T-helper 1 cell treated with Interleukin-12 subunit alpha and Interleukin-12 subunit beta and Interleukin-4 antibody, amounts not matched to agents 30 ng/mL and 1 ng/mL, for 36 hours (primary cell): ENCODE measurements around the gene GFRA1. TPM values are rescaled to one million over a fixed set of nuclear protein-coding genes. Genes with fewer than 3 reads are reported as not detected.

Source experiments
- intact Hi-C: fragments of 100-400 bp; cut with micrococcal nuclease; formaldehyde crosslinking; loops from one replicate; pipeline ENCODE4 v1.15.1; 2024
- total RNA-seq: library from RNA; stranded (reverse); gene quantifications from 2 replicates; pipeline ENCODE4 v1.2.3, GENCODE V29; 2022

GFRA1 gene
- total RNA-seq, 1 donor from 2014 or later, result not detected

DNA sequence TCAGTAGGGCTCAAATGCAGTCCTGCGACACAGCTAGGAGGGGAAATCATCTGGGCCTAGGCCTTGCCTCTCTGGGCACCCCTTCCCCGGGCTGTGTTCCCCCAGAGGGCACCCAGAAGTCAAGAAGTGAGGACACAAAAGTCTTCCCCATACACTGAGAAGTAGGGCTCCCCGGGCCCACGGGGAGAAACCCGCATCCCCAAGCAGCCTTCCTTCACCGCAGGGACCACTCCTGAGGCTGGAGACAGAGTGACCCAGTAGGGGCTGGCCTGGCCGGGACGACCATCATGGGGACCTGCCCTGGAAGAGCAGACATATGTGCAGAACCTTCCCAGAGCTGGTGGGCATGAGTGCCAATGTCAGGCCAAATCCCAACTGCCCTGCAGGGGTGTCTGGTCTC, 163.5 kb downstream of the GFRA1 start:
- intact Hi-C loops, result no loop called here

DNA sequence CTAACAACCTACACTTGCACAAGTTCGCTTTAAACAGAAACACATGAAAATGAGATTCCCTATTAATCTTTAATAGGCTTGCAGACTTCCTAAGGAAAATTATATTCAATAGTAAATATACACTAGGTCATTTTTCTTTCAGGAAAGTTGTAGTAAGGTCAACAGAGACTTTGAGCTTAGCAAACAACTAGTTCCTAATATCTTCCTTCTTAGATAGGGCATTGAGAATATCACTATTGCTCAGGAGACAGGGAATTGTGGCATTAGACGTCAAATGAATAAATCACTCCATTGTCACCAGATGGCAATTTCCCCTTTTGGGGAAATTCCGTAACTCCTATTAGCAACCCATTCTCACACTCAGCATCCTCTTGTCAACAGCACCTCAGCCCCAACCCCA, 164.9 kb downstream of the GFRA1 start:
- intact Hi-C loops, result no loop called here

DNA sequence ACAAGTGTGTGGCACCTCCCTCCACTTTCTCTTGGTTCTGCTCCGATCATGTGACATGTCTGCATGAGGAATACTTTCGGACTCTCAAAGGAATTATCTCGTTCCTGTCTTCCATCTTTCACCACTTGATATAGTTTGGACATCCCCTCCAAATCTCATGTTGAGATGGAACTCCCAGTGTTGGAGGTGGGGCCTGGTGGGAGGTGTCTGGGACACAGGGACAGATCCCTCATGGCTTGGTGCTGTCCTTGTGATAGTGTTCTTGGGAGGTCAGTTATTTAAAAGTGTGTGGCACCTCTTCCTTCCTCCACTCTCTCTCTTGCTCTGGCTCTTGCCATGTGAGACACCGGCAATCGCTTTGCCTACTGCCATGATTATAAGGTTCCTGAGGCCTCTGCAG, 166.4 kb downstream of the GFRA1 start:
- intact Hi-C loops, result no loop called here

DNA sequence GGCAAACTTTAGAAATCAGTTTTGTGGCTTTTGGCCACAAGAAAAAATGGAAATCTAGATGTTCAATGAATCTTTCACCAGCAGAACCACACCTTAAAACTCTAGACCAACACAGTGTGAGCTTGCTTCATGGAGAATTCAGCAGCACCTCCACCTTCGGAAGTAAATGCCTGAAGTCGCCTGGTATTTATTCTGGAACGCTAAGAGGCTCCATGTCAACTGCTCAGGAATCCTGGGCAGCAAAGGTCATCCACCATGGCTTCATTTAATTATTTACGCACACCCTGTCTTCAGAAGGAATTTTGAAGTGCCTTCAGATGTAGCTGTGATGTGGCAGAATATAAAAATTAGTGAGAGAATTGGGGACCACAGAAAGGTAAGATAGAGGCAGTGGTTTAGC, 167.7 kb downstream of the GFRA1 start:
- intact Hi-C loops, result no loop called here

DNA sequence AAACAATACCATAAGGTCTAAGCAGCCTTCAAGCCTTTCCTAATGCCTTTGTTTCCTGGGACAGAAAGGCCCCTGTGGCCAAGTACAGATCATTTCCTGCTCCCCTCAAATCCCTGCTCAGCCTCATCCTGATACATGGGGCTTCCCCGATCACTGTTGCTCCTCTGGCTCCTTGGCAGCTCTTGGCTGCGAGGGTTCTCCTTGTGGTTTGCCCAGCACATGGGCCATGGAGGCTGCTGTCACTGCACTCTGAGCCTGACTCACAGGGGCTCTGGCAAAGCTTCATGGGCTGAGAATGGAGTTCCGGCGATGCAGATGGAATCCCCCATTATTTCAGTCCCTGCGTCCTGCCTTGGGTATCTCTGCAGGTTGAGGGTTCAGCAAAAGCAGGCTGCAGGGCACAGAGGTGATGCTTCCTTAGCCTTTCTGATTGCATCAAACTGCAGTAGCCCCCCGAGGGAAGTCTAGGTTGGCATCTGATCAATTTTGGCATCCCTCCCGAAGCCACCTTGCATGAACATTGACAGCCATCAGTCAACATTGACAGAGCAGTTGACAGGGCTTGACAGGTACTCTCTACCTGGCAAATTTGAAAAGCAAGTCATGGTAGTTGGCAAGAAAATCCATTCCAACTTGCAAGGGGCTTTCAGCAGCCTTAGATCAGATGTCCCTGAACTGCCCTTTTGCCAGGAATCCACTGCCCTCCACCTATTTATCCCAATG, 168.6 kb downstream of the GFRA1 start:
- intact Hi-C loops, result no loop called here

DNA sequence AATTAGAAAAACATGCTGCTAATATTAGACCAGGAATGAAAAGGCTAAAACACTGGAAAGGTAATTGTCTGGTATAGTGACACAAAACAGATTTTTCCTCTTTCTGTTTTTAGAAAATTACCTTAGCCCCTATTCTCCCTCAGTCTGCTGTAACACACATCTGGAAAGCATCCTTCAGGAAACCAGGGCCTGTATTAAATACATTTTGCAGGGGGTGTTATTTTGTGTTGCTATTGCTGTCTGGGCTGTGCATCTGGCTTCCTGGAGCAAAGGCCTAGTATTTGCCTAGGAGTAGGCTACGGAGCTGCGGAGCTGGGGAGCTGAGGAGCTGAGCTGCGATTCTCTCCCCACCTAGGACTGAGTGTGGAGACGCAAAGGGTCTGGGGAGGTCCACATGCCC, 169.3 kb downstream of the GFRA1 start:
- intact Hi-C loops, result no loop called here

GRCh38 chr10:116101616-116102315, 171.2 kb downstream of the GFRA1 start:
- intact Hi-C loops, result no loop called here

- intact Hi-C loops, result no loop called here
Measured at GRCh38 chr10:116100984-116101383, 172.0 kb downstream of the GFRA1 start.

DNA sequence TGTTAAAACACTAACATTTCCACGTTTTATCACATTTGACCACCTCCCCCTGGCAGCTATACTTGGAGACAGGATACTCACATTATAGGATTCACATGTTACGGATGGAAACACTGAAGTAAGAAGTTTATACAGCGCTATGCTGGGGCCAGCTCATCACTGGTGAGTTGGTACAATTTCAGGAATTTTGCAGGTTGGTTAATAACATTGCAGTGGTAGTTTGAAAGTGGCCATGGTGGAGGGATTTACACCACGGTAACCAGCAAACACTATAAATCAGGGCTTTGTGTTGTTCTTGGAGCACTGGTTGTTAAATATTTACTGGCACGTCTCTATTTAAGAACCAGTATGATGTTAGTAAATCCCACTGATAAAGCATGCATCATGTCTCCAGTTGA, 174.0 kb downstream of the GFRA1 start:
- intact Hi-C loops, result no loop called here

DNA sequence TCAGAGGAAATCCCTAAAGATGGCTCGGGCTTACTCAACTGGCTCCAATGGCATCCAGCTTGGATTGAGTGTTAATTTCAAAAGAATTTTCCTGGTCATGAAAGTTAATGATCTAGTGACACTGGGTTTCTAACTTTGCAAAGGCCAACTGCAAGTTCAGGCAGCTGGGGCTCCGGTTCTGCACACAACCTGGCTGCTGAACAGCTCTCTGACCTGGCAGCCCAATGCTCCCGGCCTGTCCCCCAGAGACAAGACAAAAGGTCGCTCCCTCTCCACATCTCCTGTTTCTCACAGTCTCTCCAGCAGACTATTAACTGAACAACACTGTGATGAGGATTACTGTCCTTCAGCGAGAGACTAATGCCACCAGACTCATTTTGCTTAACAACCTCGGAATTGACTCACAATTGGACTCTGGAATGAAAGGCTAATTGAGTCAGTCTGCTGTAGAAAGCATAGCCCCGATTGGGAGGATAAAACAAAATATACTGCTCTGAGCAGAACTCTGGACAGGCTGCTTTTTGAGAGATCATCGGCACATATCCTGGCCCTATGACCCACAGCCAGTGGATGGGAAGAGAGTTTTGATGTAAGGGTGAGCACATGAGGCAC, 174.5 kb downstream of the GFRA1 start:
- intact Hi-C loops, result no loop called here

DNA sequence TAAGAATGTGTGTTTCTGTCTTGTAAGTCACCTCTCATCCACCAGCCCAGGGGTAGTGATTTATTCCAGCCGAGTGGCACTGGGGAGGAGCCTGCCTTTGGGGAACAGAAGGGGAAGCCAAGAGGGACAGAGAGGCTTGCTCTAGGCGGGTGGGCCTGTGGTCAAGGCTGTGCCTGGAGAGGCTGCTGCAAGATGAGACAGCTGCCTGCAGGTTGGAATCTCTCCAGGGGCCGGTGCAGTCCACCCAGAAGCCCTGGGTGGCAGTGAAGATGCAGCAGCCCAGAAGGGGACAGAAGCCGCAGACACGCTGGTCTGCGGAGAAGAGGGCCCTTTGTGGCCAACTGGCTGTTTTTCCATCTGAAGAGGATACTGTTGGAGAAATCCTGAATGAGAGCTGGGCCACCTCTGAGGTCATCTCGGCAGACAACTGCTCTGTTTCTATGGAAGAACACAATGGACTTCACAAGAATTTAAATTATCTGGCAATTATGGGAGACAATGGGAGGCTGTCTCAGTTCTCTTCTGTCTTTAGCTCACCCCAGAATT, 175.7 kb downstream of the GFRA1 start:
- intact Hi-C loops, result no loop called here

GRCh38 chr10:116096526-116096925, 176.5 kb downstream of the GFRA1 start:
- intact Hi-C loops, result no loop called here

DNA sequence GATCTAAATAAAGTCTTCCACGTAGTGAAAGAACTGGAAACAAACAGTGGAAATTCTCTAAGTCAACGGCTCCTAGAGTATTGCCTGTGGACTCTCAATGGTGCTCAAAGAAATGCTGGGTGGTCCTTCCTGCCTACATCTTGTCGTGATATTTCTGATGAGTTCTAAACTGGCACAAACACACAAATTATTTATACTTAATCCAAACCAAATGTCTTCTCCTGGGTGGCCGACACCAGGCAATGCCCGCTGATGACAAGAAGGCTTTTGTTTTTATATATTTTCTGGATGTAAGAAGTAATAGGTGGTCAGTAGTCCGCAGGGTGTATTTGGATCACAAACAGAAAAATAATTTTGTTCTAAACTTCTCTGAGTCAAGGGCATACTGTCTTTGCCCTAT, 178.7 kb downstream of the GFRA1 start:
- intact Hi-C loops, result no loop called here

DNA sequence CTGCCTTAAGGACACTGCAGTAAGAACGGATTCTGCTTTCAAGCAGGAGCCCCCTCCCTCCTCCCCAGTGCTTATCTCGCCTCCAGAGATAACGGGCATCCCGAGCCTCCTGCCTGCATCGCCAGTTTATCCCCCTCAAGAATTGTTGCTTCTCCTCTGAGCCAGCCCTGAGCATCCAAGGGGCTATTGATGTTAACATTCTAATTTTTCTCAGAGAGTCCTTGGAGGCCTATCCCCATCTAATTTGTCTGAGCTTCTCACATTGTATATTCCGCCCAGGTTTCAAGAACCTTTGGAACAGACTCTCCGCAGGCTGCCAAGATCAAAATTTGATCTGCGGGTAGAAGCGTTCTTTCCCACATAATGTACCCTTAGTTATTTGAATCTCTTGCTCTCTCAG, 180.0 kb downstream of the GFRA1 start:
- intact Hi-C loops, result no loop called here

DNA sequence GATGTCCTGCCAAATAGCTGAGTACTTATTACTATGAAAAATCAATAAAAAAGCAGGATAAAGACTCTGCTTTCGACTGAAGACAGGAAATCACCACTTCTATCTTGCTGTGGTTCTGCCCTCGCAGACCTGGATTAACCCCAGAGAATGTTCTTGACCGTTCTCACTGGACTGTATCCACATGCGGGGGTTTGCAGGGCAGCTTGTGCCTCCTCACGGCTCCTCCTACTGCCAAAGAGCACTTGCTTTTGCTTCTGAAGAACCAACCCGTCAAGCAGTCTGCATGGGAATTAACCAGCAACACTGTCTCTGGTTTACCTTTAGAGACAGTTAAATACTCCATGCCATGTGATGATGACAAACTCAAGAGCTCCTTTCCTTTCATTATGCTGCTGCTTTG, 184.0 kb downstream of the GFRA1 start:
- intact Hi-C loops, result no loop called here

DNA sequence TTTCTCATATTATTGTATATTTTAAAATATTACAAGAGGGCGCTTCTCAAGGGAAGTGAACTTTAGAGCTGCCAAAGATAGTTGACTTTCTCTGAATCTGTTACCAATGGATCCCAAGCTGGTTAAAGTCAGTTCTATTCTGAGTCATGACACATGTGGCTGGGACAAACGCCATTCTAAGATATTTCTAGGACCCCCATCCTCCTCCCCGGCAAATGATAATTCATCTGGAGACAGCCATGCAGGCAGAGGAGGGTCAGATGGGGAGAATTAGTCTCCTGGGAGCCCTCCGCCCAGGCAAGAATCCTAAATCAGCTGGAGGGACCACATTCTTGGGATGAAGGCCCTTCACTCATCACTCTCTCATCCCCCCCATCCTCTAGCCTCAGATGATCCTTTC, 187.7 kb downstream of the GFRA1 start:
- intact Hi-C loops, result no loop called here

DNA sequence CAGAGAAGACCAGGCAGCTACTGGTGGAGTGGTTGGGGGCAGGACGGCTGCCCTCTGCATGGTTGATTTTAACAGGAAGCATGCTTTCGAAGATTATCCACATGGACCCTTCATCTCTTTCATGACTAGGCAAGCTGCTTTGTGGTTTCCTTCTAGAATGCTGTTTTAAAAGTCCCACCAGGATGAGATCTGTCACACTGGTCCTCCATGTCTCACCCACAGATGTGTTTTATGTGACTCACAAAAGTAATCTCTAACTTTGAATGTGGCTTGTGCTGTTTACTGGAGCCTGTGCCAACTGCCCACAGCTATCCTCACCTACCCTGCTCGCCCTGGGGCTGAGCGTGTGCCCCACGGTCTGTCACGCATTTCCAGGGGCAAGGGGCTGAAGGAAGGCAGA, 188.8 kb downstream of the GFRA1 start:
- intact Hi-C loops, result no loop called here

- intact Hi-C loops, result no loop called here
Measured at GRCh38 chr10:116083226-116083762, 189.7 kb downstream of the GFRA1 start.

DNA sequence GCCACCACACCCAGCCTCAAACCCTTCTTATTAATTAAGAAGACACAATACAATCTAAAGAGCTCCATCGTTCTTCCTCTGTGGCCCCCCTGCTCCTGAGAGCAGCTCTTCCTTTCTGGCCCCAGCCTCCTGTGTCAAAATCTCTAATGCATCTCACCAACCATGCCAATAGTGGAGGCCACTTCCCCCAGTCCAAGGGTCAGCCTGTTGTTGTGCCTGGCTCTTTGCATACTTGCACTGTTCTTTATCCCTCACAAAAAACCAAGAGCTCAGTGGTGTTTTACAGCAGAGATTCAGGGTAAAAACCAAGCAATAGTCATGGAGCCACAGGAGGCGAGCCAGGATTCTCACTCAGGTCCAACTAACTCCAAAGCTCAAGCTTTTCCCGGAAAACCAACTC, 190.2 kb downstream of the GFRA1 start:
- intact Hi-C loops, result no loop called here

GRCh38 chr10:116082206-116082605, 190.8 kb downstream of the GFRA1 start:
- intact Hi-C loops, result no loop called here

GRCh38 chr10:116080553-116080952, 192.5 kb downstream of the GFRA1 start:
- intact Hi-C loops, result no loop called here

GRCh38 chr10:116079355-116079754, 193.7 kb downstream of the GFRA1 start:
- intact Hi-C loops, result no loop called here
